Brain pericyte (primary cell): ENCODE measurements around the gene ASTN2.
"Not testable (repeated sequence)": the region's sequence is repeated elsewhere in the genome, so short reads cannot be mapped to it uniquely, and the experiment has no call there.

Experiments used
- DNase-seq: peaks from one replicate; pipeline ENCODE4 v3.0.0-alpha.2; 2012; ENCODE audit warnings: low read depth, low spot score

The ASTN2 gene

GRCh38 chr9:116873937-116874914 is 540.6 kb downstream of the ASTN2 start:
- DNase-seq, result no peak

DNA sequence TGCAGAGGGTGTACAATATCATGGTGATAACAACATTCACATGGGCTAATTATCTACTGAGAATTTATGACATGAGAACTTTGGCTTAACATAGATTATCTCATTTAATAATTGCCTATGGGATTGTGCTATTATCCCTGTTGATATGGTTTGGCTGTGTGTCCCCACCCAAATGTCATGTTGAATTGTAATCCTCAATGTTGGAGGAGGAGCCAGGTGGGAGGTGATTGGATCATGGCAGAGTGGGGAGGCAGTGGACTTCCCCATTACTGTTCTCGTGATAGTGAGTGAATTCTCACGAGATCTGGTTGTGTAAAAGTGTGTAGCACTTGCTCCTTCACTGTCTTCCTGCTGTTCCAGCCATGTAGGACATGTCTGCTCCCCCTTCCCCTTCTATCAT is 541.4 kb downstream of the ASTN2 start:
- no peak for DNase-seq

DNA sequence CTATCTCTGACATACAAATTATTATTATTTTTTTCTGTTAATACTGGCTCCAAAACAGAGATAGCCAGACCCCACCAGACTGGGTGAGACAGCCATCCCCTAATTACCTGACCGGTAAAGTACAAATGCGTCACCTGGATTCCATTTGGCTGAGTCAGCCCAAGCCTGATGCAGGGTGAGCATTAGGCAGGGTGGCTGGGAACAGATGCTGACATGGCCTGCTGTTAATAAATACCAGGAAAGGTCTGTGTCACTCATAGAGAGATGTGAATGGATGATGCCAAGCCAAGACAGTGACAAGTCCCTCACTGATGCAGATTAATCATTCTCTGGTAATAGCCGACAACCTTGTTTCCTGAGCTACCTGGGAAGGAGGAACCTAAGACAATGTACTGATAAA is 544.3 kb downstream of the ASTN2 start:
- DNase-seq, result no peak

GRCh38 chr9:116868201-116868600 is 546.7 kb downstream of the ASTN2 start:
- DNase-seq, result no peak

DNA sequence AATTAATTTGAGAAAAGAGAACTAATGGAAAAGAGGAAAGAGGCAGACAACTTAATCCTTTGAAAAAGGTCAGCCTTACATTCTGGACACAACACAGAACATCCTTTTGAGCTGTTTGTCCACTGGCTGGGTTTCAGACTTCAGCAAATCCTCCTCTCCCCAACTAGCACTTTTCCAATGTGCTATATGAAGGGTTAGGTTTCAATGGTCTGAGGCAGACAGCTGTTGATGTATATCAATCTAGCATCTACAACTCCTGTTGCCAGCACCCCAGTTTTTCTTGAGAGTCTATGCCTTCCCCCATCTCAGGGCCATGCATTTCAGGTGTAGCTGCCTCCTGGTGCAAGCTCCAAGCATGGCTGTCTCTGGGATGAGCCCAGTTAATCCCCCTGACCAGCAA is 553.5 kb downstream of the ASTN2 start:
- DNase-seq, result no peak

- no peak for DNase-seq
Observed at GRCh38 chr9:116860509-116861120, 554.2 kb downstream of the ASTN2 start.

DNA sequence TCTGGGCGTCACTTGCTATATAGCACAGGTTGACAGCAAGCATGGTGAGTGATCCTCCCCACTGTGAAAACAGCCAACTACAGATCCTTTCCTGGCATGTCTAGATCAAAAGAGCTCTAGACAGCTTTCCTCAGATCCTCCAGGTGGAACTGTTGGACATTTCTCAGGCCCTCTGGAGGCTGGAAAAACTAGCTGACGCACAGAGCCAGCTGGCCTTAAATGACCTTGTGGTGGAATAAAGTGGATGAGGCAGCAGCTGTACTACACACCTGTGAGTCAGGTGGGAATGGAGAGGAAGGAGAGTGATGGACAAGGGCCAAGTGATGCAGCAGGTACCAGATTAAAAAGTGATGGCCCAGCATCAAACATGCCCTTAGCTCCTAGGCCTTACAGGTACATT is 555.1 kb downstream of the ASTN2 start:
- DNase-seq, result no peak

GRCh38 chr9:116857321-116857720 is 557.5 kb downstream of the ASTN2 start:
- DNase-seq, result no peak

- DNase-seq, result no peak
Observed at GRCh38 chr9:116855881-116856662, 558.8 kb downstream of the ASTN2 start.

DNA sequence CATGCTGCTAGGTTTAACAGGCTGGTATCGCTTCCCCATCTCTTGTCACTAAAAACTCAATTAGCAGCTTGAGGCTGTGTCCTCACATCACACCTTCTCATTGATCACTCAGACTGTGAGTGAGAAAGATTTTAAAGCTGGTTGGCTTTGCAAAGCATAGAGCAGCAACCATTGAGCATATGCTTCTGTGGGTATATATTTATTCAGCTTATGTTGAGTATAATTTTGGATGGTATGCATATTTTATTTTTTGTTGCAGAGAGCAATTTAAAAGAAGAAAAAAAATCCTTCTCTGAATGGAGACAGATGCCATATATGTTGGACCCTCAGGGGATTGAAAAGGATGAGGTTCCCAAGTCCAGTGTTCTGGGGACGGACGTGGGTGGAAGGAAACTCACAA is 565.1 kb downstream of the ASTN2 start:
- DNase-seq, result no peak

GRCh38 chr9:116844621-116845020 is 570.2 kb downstream of the ASTN2 start:
- DNase-seq, result no peak

DNA sequence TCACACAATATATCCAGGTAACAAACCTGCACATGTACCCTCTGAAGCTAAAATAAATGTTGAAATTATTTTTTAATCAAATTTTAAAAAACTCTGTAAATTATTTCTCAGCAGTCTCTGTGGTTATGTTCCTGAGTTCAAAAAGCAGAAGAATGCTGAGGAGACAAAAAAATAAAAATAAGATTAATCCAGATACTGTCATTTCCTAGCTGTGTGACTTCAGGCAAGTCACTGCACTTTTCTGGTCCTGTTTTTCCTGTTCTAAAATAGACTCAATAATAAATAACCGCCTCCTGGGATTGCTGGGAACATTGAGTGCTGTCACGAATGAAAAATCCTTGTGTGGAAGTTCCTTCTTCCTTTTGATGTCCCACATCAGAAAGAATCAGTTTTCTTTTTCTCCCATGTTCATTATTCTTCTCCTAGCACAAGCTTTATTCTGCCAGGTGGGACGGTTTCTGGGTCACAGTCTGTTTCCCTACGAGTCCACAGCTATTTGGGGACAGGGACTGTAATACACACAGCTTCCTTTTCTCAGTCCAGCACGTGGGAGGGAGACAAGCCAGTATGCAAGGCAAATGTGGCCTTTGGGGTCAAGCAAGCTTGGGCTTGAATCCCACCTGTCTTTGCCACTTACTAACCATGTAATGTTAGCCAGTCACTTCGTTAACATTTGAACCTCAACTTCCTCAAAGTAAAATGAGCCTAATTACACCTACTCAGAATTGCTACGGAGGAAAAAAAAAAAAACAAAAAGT is 570.8 kb downstream of the ASTN2 start:
- DNase-seq, result no peak

DNA sequence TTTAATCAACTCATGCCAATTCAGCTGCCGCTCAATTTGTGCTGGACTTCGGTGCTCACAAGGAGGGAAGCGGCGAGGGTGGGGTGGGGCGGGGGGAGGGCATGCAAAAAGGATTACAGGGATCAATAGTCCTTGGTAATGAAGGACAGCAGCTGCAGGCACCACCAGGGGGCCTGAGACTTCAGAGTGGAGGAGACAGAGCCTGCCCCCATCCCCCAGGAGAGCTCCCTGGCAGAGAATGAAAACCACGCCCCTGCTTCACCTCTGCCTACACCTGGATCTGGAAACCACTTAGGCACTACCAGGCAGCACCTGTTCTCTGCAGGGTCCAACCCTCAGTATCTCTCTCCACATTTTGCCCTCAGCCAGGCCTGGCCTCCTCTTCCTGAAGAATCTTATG is 572.2 kb downstream of the ASTN2 start:
- no peak for DNase-seq

DNA sequence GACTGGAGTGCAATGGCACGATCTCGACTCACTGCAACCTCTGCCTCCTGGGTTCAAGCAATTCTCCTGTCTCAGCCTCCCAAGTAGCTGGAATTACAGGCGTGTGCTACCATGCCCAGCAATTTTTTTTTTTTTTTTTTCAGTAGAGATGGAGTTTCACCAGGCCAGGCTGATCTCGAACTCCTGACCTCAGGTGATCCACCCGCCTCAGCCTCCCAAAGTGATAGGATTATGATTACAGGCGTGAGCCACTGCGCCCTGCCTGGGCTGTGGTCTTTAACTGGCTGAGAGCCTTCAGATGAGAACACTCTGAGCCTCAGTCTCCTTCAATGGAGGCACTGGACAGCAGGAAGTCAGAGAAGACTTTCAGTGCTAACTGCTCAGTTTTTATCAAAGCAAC is 576.4 kb downstream of the ASTN2 start:
- DNase-seq, result not testable (repeated sequence)

DNA sequence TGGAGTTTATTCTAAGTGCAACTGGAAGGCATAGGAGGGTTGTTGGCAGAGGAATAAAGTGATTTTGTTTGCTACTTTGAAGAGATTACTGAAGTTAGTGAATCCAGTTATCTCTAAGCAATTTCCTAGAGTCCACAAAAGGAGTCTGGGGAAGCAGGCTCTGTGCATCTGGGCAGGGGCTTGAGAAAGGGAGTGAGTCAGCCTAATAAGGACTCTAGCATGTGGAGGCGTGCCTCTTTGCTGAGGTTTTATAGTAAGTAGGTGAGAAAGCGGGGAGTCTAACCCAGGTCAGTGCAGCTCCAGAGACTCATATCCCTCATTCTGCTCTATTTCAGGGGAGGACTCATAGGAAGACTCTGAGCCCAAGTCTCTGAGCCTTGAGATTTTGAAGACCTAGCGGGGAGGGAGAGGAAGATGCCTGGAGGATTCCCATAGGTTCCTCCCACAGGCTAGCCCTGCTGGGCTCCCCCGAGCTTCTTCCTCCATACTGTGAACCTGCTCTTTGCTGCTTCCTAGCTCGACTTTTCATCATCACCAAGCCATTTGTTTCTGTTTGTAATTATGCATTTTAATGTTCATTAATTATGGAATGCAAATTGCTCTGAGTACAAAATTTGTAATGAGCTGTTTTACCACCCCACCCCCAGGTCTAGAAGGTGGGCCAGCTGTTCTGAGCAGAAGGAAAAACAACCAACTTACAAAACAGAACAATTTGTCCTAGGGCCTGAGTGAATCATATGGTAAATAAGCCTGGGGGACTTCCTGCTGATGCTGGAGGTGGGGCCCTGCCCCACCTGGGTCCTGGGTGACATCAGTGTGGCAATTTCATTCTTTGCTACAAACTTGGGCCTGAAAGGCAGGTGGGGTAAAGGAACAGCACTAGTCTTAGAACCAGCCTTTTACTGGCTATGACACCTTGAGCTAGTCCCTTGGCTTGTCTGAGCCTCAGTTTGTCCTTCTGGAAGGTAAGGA is 577.6 kb downstream of the ASTN2 start:
- DNase-seq, result no peak

DNA sequence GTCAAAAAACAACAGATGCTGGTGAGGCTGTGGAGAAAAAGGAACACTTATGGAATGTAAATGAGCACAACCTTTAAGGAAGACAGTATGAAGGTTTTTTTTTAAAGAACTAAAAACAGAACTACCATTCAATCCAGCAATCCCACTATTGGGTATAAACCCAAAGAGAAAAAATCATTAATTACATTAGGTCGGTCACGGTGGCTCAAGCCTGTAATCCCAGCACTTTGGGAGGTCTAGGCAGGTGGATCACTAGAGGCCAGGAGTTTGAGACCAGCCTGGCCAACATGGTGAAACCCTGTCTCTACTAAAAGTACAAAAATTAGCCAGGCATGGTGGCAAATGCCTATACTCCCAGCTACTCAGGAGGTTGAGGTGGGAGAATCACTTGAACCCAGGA is 584.5 kb downstream of the ASTN2 start:
- DNase-seq, result not testable (repeated sequence)

DNA sequence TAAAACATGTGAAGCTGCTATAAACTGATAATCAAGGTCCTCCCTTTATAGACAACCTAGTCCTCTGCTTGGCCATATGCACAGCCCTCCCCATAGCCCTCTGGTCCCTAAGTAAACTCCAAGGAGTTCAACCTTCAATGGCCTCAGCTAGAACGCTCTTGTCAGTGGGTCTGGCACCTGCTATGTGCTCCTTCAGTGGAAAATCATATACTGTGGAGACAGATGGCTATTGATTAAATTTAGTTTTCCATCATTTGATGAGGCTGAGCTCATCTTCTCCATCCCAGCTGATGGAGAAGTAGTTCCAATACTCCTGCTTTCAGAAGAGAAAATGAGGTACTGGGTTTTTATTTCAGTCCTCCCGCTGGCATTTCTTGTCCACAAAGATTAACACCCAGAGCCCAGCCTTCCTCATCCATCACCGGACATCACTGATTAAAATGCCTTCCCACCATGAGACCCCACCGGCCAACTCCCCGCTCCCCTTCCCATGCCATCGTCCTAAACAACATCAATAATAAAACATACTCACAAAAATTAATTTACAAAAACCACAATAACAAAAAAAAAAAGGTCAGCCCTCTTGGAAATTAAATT is 593.1 kb downstream of the ASTN2 start:
- no peak for DNase-seq

GRCh38 chr9:116819116-116819515 is 595.7 kb downstream of the ASTN2 start:
- no peak for DNase-seq

GRCh38 chr9:116817762-116818161 is 597.1 kb downstream of the ASTN2 start:
- no peak for DNase-seq

DNA sequence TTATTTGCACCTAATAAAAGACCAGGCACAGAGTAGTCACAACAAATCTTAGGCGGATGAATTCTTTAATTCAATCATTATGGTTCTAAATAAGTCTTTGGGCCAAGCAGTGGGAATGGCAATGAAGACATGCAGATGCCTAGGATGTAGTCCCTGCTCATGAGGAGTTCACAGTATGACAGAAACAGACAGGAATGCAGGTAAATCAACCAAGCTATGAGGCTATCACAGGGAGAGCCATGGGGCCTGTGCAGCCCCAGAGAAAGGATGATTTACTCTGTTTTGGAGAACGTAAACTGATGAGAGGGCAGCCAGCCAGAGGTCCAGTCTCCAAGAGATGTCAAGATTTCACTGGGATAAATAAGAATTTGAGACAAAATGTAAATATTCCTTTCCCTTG is 598.4 kb downstream of the ASTN2 start:
- DNase-seq, result no peak
